GM21390 (cell line): ENCODE results near the gene SPNS3.

ENCODE experiments used
- ATAC-seq: cut with Tn5 transposase; IDR thresholded peaks from one replicate; pipeline ENCODE4 v1.9.1; 2021; ENCODE audit not compliant: unreplicated experiment

The SPNS3 gene

GRCh38 chr17:4465786-4466185 is 32.0 kb downstream of the SPNS3 start:
- no peak for ATAC-seq

DNA sequence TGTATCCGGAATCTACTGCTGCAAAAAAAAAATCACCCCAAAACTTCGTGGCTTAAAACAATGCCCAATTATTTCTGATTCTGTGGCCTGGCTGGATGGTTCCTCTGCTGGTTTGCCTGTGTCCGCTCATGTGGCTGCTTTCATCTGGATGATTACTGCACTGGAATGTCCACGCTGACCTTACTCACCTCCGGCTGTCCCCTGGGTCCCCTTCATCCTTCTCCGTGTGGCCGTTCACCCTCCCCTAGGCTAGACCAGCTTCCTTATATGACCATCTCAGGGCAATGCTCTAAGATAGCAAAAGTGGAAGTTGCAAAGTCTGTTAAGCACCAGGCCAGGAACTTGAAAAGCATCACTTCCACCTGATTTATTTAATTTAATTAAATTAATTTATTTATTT is 33.5 kb downstream of the SPNS3 start:
- no peak for ATAC-seq

DNA sequence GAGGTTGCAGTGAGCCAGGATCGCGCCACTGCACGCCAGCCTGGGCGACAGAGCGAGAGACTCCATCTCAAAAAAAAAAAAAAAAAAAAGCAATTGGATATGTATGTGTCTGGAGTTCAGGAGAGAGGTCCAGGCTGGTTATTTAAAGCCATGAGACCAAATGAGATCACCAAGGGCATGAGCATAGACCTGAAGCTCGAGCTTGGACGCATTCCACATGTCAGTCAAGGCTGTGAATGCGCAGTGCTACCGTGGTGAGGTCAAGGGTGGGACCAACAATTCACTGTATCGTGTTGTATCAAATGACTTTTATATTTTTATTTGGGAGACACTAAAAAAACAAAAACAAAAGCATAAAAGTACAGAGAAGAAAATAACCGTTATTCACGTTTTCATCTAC is 35.8 kb downstream of the SPNS3 start:
- ATAC-seq, result no peak

GRCh38 chr17:4472286-4472685 is 38.5 kb downstream of the SPNS3 start:
- ATAC-seq, result no peak

DNA sequence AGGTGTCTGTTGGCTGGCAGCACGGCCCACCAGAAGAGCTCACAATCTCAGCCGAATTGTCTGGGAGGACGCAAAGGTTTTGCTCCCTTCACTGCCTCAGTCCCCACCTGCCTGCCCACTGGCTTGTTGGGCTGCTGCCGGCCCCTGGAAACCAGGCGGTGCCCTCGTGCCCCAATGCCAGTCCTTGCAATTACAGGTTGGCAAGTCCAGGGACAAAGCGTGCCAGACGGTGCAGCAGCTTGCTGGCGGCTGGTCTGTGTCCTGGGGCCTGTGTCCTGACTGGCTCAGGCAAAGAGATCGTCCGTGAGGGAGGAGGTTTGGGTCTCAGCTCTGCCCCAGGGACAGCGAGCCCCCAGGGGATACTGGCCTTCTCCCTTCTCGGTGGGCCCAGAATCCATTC is 40.4 kb downstream of the SPNS3 start:
- ATAC-seq, result no peak

DNA sequence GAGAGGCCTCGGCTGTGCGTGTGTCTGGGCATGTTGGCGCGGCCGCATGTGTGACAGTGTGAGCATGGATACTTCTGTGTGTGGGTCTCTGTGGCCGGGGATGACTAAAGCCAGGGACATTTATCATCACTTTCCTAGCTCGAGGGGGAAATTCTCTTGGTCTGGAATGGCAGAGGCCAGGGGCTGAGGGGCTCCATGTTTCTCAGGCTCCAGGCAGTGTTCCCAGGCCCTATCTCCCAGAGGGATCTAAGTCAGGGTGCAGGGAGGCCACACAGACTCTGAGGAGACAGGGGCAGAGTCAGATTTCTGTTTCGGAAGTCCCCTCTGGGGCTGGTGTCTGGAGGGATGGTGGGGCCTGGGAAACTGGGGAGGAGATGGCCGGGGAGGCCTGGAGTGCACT is 41.3 kb downstream of the SPNS3 start:
- no peak for ATAC-seq

DNA sequence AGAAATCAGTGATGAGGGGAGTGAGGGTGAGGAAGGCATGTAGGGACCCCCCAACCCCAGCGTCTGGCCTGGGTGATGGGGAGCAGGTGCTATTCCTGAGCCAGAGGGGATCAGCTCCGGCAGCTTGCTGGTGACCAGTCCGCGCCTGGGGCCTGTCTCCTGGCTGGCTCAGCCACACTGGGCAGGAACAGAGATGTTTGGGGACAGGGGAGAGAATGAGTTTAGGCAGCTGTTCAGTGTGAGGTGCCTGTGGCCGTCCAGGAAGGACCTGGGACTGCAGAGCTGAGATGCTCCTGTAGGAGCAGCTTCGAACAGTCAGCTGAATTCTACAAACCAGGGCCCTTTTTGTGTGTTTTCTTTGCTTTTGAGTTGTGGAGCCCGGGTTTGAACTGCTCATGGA is 41.7 kb downstream of the SPNS3 start:
- ATAC-seq, result no peak

DNA sequence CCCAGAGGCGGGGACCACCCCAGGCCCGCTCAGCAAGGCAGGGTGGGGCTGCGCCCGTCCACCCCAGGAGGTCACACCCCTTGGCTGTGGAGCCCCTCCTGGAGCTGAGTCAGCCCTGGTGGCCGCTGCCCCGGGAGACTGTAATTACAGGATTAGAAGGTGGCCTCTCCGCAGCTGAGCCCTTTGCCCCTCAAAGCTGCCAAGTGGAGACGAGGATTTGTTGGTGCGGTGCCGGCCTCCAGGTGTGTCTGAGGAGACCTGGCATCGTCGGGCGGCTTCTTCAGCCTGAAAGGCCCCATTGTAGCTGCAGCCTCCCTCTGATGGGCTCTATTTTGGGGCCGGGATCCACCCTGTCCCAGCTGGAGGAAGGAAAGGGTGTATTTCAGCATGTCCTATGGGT is 42.3 kb downstream of the SPNS3 start:
- ATAC-seq, result no peak

DNA sequence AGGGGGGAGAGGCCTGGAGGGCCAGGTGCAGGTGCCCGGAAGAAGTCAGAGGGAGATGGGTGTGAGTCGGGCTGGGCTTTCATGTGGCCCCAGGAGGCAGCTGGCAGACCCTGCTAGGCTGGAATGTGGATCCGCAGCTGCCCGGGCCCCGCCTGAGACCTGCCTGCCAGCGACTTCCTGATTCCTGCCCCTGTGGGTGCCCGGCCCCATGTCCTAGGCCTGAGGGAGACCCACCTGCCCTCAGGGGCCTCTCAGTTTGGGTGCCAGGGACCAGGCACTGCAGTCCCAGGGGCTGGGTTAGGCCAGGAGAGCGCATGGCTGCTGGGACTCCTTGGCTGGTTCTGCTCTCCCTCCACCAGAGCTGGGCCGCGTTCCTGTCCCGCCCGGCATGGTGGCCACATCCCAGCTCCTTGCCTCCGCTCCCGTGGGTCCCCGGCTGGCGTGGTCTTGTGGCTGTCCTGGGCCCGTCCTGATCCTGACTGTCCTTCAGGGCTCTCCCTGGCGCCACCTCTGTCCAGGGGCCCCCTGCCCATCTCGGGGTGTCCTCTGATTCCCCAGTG is 42.9 kb downstream of the SPNS3 start:
- ATAC-seq, result no peak

GRCh38 chr17:4477255-4477791 is 43.6 kb downstream of the SPNS3 start:
- no peak for ATAC-seq

DNA sequence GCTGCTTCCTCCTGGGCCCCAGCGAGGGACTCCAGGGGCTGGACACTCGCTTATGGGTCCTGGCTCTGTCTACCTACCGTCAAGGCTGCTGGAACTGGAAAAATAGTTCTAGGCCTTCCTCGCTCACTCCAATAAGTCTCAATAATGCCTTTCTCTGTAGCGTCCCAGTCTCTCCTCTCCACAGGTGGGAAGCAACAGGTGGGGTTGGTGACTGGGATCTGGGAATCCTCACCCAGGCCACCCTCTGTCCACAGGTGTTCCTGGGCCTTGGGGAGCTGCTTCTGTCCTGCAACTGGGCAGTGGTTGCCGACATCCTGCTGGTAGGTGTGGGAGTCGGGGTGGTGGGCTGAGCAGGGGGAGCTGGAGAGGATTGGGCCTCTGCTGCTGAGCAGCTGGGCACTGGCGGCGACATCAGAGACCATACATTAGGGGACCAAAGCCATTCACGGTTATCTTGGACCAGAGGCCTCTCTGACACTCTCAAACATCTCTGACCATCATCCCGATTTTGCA is 44.6 kb downstream of the SPNS3 start:
- ATAC-seq, result no peak

- ATAC-seq, result no peak
These were observed 45.7 kb downstream of the SPNS3 start for GRCh38 chr17:4479340-4479981.

GRCh38 chr17:4479982-4480751 is 46.4 kb downstream of the SPNS3 start:
- ATAC-seq, result no peak

DNA sequence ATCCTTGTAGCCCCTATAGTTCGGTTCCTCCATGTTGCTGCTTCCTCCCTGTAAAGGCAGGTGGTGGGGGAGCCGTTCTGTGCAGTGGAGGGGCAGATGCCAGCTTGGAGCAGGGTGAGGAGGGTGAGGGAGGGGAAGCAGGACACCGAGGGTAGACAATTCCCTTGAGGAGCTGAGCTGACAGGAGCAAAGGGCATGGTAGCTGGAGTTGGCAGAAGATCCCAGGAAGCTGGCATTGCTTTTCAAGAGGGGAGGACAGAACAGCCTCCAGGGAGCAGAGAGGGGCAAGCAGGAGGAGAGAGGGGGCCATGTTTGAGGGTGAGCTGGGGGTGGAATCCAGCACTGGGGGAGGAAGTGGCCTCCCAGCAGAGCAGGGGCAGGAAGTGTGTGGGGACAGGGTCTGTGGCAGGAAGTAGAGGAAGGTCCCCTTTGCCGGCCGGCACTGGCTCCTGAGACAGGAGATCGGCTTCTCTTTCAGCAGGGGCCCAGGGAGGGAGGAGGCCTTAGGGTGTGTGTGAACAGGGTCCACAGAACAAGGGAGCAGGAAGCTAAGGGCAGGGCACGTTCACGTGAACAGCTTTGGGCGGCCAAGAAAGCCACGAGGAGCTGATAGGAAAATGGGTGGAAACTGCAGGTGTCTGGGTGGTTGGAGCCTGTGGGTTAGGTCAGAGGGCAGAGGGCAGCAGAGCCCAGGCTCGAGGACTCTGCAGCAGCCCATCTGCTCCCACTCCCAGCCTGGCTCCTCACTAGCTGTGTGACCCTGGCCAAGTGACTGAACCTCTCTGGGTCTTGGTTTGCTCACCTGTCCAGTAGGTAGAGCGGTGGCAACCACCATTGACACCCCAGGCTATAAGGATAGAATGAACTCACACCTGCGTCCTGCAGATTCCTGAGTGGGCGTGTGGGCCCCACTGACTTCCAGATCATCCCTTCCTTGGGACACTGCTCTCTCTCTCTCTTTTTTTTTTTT is 47.5 kb downstream of the SPNS3 start:
- ATAC-seq, result no peak

DNA sequence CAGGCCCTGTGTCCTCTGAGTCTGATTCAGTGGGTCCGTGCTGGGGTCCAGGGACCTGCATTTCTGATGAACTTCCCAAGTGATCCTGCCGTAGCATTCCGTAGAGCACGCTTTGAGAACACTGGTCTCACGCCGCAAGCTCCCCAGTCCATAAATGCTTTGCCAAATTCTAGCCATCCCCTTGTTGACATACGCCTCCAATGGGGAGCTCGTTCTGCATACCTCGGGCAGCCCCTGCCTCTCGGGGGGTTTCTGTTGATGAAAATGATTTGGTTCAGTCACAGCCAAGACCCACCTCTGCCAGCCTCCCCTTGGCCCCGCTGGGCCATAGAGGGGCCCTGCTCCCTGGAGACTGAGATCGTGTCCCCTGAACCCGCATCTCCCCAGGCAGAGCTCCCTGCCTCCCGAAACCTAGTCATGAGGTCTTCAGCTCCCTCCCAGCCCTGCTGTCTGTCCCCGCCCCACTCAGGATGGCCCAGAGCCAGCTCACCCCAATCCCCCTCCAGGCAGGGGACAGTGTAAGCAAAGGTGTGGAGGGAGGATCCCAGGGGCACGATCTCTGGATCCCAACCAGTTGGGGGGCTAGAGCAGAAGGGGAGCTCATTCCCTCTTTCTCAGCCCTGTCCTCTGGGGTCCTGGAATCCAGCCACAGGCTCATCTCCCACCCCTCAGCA is 48.7 kb downstream of the SPNS3 start:
- ATAC-seq, result no peak

DNA sequence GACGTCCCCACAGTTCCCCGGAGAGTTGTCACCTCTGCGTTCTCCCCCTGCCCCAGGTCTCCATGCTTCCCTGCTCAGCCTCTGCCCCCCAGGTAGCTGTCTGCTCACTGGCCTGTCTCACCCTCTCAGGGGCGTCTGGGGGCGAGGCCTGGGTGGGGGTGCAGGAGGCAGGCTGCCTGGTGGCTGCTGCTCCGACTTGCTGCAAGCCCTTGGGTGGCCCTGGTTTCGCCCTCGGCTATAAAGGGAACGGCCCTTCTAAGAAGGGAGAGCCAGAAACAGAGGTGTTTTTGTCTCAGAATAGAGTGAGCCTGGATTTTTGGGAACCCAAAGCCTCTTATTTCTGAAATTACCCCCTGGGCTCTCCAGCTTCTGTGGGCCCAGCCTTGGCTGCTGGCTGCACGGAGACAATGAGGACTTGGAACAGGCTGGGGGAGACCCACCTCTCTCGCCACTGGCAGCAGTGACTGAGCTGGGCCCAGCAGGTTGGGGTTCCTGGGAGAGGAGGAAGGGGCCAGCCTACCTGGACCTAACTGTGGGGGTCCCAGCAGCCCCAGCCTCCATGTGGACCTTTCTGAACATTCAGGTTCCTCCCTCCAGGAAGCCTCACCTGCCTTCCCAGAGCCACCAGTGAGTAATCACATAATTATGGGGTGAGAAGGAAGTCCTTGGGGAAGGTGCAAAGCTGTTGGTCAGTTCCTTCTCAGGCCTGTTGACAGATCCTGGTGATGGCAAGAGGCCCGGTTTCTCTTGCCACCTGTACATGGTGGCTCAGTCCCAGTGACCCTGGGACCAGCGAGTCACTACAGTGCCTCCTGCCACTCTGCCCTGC is 49.5 kb downstream of the SPNS3 start:
- ATAC-seq, result no peak

DNA sequence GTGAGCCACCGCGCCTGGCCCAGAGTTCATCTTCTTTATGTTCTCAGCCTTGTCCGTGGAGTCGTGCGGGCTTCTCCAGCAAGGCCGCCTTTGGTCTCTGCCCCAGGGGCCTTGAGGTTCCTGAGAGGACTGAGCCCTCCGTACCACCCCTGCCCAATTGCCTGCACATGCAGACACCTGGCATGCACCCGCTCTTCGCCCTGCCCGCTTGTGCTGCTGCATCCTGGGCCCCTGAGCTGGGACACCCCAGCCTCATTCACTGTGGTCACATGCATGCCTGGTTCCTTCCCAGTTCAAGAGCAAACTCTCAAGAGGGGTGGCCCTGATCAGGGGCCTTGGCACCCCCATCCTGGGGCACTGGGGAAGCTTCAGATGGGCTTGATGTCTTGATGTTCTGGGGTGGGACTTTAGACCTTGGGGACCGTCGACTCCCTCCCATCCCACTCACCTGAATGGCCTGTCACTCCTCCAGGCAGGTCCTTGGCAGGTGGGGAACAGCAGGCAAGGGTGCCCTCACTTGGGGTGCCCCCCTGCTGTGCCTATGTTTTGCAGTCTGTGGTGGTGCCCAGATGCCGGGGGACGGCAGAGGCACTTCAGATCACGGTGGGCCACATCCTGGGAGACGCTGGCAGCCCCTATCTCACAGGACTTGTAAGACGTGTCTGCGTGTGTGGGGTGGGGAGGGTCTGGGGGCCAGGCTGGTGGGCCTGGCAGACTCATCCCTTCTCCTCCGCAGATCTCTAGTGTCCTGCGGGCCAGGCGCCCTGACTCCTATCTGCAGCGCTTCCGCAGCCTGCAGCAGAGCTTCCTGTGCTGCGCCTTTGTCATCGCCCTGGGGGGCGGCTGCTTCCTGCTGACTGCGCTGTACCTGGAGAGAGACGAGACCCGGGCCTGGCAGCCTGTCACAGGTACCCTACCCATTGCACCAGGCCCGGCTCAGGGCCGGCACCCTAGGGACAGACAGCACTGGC is 52.2 kb downstream of the SPNS3 start:
- ATAC-seq, result no peak

GRCh38 chr17:4487296-4487695 is 53.6 kb downstream of the SPNS3 start:
- no peak for ATAC-seq
